HG03175 (cell line): ENCODE results near the gene VWA1.

Experiments used
- ATAC-seq: cut with Tn5 transposase; IDR thresholded peaks from one replicate; pipeline ENCODE4 v1.9.1; 2021; ENCODE audit warnings: mild to moderate bottlenecking, moderate library complexity; ENCODE audit not compliant: unreplicated experiment

VWA1 gene

GRCh38 chr1:1435106-1435903 lies at the start of gene VWA1:
VWA1 (plus strand) TSS chr1:1435690; CDS start chr1:1435749, 59 bp downstream.
- no peak for ATAC-seq

GRCh38 chr1:1385931-1386330 lies 49.6 kb upstream of the VWA1 start:
- ATAC-seq: no peak

- ATAC-seq: no peak
These were observed 48.1 kb upstream of the VWA1 start for GRCh38 chr1:1387098-1388077.

- no peak for ATAC-seq
These were observed 47.4 kb upstream of the VWA1 start for GRCh38 chr1:1388078-1388472.

GRCh38 chr1:1390675-1391074 lies 44.8 kb upstream of the VWA1 start:
- ATAC-seq: no peak

GRCh38 chr1:1391225-1391624 lies 44.3 kb upstream of the VWA1 start:
- no peak for ATAC-seq

GRCh38 chr1:1393014-1393413 lies 42.5 kb upstream of the VWA1 start:
- no peak for ATAC-seq

GRCh38 chr1:1393428-1393827 lies 42.1 kb upstream of the VWA1 start:
- ATAC-seq: no peak

- no peak for ATAC-seq
These were observed 41.4 kb upstream of the VWA1 start for GRCh38 chr1:1394116-1394515.

GRCh38 chr1:1395166-1395565 lies 40.3 kb upstream of the VWA1 start:
- no peak for ATAC-seq

GRCh38 chr1:1397839-1398523 lies 37.5 kb upstream of the VWA1 start:
- ATAC-seq: no peak

GRCh38 chr1:1398677-1399186 lies 36.8 kb upstream of the VWA1 start:
- peak; percentile 14 for ATAC-seq

GRCh38 chr1:1399187-1399871 lies 36.2 kb upstream of the VWA1 start, which contains the start of gene CCNL2:
CCNL2 (minus strand) TSS chr1:1399335; CDS start chr1:1399306, 29 bp downstream.
- ATAC-seq: peak; percentile 94

GRCh38 chr1:1399872-1400575 lies 35.5 kb upstream of the VWA1 start:
- peak; percentile 5 for ATAC-seq

GRCh38 chr1:1400576-1401456 lies 34.7 kb upstream of the VWA1 start:
- no peak for ATAC-seq

- no peak for ATAC-seq
These were observed 34.0 kb upstream of the VWA1 start for GRCh38 chr1:1401457-1402010.

- no peak for ATAC-seq
These were observed 33.2 kb upstream of the VWA1 start for GRCh38 chr1:1402072-1402900.
